Activated CD4-positive, alpha-beta memory T cell treated with anti-CD3 and anti-CD28 coated beads for 36 hours (primary cell): ENCODE measurements around the gene OTOG. TPM values are rescaled to one million over a fixed set of nuclear protein-coding genes. Genes with fewer than 3 reads are reported as not detected.

ENCODE experiments used
- CTCF ChIA-PET: fragments of 350-600 bp; sonication (Branson Sonifier 250); formaldehyde crosslinking; loops from one replicate; lab custom pipeline; 2021; ENCODE audit warnings: antibody characterized with exemption, inconsistent platforms; lab: Charles Lee
- POLR2A ChIA-PET: fragments of 350-600 bp; sonication (Branson Sonifier 250); formaldehyde crosslinking; loops from one replicate; lab custom pipeline; 2021; ENCODE audit warnings: antibody characterized with exemption; lab: Charles Lee
- DNase-seq: peaks from one replicate; pipeline ENCODE4 v3.0.0-alpha.2; 2020
- H3K27ac Mint-ChIP-seq: one replicate; pipeline ENCODE4 v1.8.0; 2021; ENCODE audit warnings: mixed read lengths
- H3K27me3 Mint-ChIP-seq: one replicate; pipeline ENCODE4 v1.8.0; 2021; ENCODE audit warnings: mixed read lengths
- H3K36me3 Mint-ChIP-seq: one replicate; pipeline ENCODE4 v1.8.0; 2021; ENCODE audit warnings: mixed read lengths
- H3K4me1 Mint-ChIP-seq: one replicate; pipeline ENCODE4 v1.8.0; 2021; ENCODE audit warnings: low read depth, mixed read lengths
- H3K4me3 Mint-ChIP-seq: one replicate; pipeline ENCODE4 v1.8.0; 2021; ENCODE audit warnings: mild to moderate bottlenecking, mixed read lengths
- H3K9me3 Mint-ChIP-seq: one replicate; pipeline ENCODE4 v1.8.0; 2021; ENCODE audit warnings: mixed read lengths
- intact Hi-C: fragments of 100-400 bp; cut with micrococcal nuclease; formaldehyde crosslinking; loops from one replicate; pipeline ENCODE4 v1.15.1; 2023
- total RNA-seq, 2 experiments: library from RNA; stranded (reverse); gene quantifications; one replicate each; pipeline ENCODE4 v1.2.3, GENCODE V29; 2021

The OTOG gene
- total RNA-seq, 2 experiments from 2014 or later = not detected

- CTCF ChIA-PET = interaction anchor here (1.1 to 1.5 kb wide), 2 partner anchors 16 to 55 kb away, joined by 4 to 5 read pairs; no protein-coding TSS in a partner anchor
- no peak overlapping the region for H3K27ac Mint-ChIP-seq
- no peaks in the 10 kb centered on the region for H3K9me3 Mint-ChIP-seq
- peaks cover 2% of the 10 kb centered on the region for H3K4me1 Mint-ChIP-seq
- DNase-seq = no peak
- H3K27me3 Mint-ChIP-seq = peaks cover 27% of the 10 kb centered on the region
- POLR2A ChIA-PET = no interaction called here
- no peak overlapping the region for H3K4me3 Mint-ChIP-seq
- no peaks in the 10 kb centered on the region for H3K36me3 Mint-ChIP-seq
- intact Hi-C loops = no loop called here
These were observed 3.4 kb upstream of the OTOG start for GRCh38 chr11:17543574-17544180.

GRCh38 chr11:17544181-17544622 is 2.9 kb upstream of the OTOG start, which contains the start of gene USH1C:
Gene USH1C (minus strand): TSS chr11:17544416. CDS start chr11:17544307, 109 bp downstream.
- Mint-ChIP-seq H3K4me1 (peaks cover 2% of the 10 kb centered on the region), H3K27ac (no peak within 1 kb of the TSS), H3K9me3 (no peaks in the 10 kb centered on the region), H3K36me3 (no peaks in the 10 kb centered on the region), H3K27me3 (peaks cover 27% of the 10 kb centered on the region), H3K4me3 (no peak within 1 kb of the TSS)
- ChIA-PET POLR2A (no interaction called here), CTCF (interaction anchor here (1.5 kb wide), 1 partner anchor 55 kb away, joined by 4 read pairs; no protein-coding TSS in a partner anchor)
- peak; percentile 45 for DNase-seq
- intact Hi-C loops = no loop called here

GRCh38 chr11:17546240-17546639 is 819 bp upstream of the OTOG start:
- intact Hi-C loops = no loop called here
- no peaks in the 10 kb centered on the region for H3K36me3 Mint-ChIP-seq
- no peak for DNase-seq
- ChIA-PET POLR2A (no interaction called here), CTCF (no interaction called here)
- peaks cover 2% of the 10 kb centered on the region for H3K4me1 Mint-ChIP-seq
- H3K4me3 Mint-ChIP-seq = no peak overlapping the region
- H3K27me3 Mint-ChIP-seq = peaks cover 27% of the 10 kb centered on the region
- H3K9me3 Mint-ChIP-seq = no peaks in the 10 kb centered on the region
- no peak overlapping the region for H3K27ac Mint-ChIP-seq

GRCh38 chr11:17547932-17548331 is 873 bp downstream of the OTOG start:
- Mint-ChIP-seq H3K36me3 (no peaks in the 10 kb centered on the region), H3K9me3 (no peaks in the 10 kb centered on the region), H3K27ac (no peak overlapping the region), H3K27me3 (peaks cover 24% of the 10 kb centered on the region), H3K4me1 (peaks cover 2% of the 10 kb centered on the region), H3K4me3 (no peak overlapping the region)
- ChIA-PET POLR2A (no interaction called here), CTCF (interaction anchor here (1.1 kb wide), 1 partner anchor 164 kb away, joined by 3 read pairs; no protein-coding TSS in a partner anchor)
- no peak for DNase-seq
- intact Hi-C loops = no loop called here

GRCh38 chr11:17548444-17548843 is 1.4 kb downstream of the OTOG start:
- DNase-seq = no peak
- CTCF ChIA-PET = interaction anchor here (1.1 to 1.4 kb wide), 2 partner anchors 20 to 165 kb away, joined by 3 to 4 read pairs; no protein-coding TSS in a partner anchor
- Mint-ChIP-seq H3K36me3 (no peaks in the 10 kb centered on the region), H3K4me3 (no peak overlapping the region), H3K27me3 (peaks cover 24% of the 10 kb centered on the region), H3K9me3 (no peaks in the 10 kb centered on the region), H3K27ac (no peak overlapping the region), H3K4me1 (peaks cover 2% of the 10 kb centered on the region)
- POLR2A ChIA-PET = no interaction called here
- intact Hi-C loops = no loop called here

GRCh38 chr11:17550450-17551346 is 3.6 kb downstream of the OTOG start:
- intact Hi-C loops = no loop called here
- H3K36me3 Mint-ChIP-seq = no peaks in the 10 kb centered on the region
- H3K4me3 Mint-ChIP-seq = no peak overlapping the region
- H3K9me3 Mint-ChIP-seq = no peaks in the 10 kb centered on the region
- CTCF ChIA-PET = interaction anchor here (1.4 kb wide), 1 partner anchor 22 kb away, joined by 3 read pairs; no protein-coding TSS in a partner anchor
- no peak overlapping the region for H3K27ac Mint-ChIP-seq
- peaks cover 19% of the 10 kb centered on the region for H3K27me3 Mint-ChIP-seq
- no peak for DNase-seq
- POLR2A ChIA-PET = no interaction called here
- H3K4me1 Mint-ChIP-seq = no peaks in the 10 kb centered on the region

- Mint-ChIP-seq H3K4me1 (no peaks in the 10 kb centered on the region), H3K36me3 (no peaks in the 10 kb centered on the region), H3K4me3 (no peak overlapping the region), H3K27me3 (peaks cover 11% of the 10 kb centered on the region), H3K27ac (no peak overlapping the region), H3K9me3 (no peaks in the 10 kb centered on the region)
- no peak for DNase-seq
- POLR2A ChIA-PET = no interaction called here
- CTCF ChIA-PET = interaction anchor here (1.4 kb wide), 1 partner anchor 23 kb away, joined by 3 read pairs; no protein-coding TSS in a partner anchor
- intact Hi-C loops = no loop called here
These were observed 4.4 kb downstream of the OTOG start for GRCh38 chr11:17551347-17552040.

- POLR2A ChIA-PET = no interaction called here
- H3K27ac Mint-ChIP-seq = no peak overlapping the region
- H3K4me1 Mint-ChIP-seq = no peaks in the 10 kb centered on the region
- H3K36me3 Mint-ChIP-seq = no peaks in the 10 kb centered on the region
- H3K4me3 Mint-ChIP-seq = no peak overlapping the region
- DNase-seq = no peak
- no peaks in the 10 kb centered on the region for H3K9me3 Mint-ChIP-seq
- intact Hi-C loops = no loop called here
- H3K27me3 Mint-ChIP-seq = peaks cover 6% of the 10 kb centered on the region
- CTCF ChIA-PET = no interaction called here
These were observed 4.9 kb downstream of the OTOG start for GRCh38 chr11:17552041-17552355.

- no peak for DNase-seq
- Mint-ChIP-seq H3K27ac (no peak overlapping the region), H3K9me3 (no peaks in the 10 kb centered on the region), H3K4me1 (no peaks in the 10 kb centered on the region), H3K4me3 (no peak overlapping the region), H3K36me3 (no peaks in the 10 kb centered on the region), H3K27me3 (peaks cover 4% of the 10 kb centered on the region)
- POLR2A ChIA-PET = no interaction called here
- CTCF ChIA-PET = interaction anchor here (1.1 kb wide), 1 partner anchor 25 kb away, joined by 3 read pairs; no protein-coding TSS in a partner anchor
- intact Hi-C loops = no loop called here
These were observed 5.6 kb downstream of the OTOG start for GRCh38 chr11:17552392-17553248.

- no peak overlapping the region for H3K4me3 Mint-ChIP-seq
- H3K27ac Mint-ChIP-seq = no peak overlapping the region
- no peak for DNase-seq
- CTCF ChIA-PET = interaction anchor here (1.1 kb wide), 1 partner anchor 25 kb away, joined by 3 read pairs; no protein-coding TSS in a partner anchor
- peaks cover 4% of the 10 kb centered on the region for H3K27me3 Mint-ChIP-seq
- no peaks in the 10 kb centered on the region for H3K9me3 Mint-ChIP-seq
- H3K4me1 Mint-ChIP-seq = no peaks in the 10 kb centered on the region
- intact Hi-C loops = no loop called here
- POLR2A ChIA-PET = no interaction called here
- H3K36me3 Mint-ChIP-seq = no peaks in the 10 kb centered on the region
These were observed 6.1 kb downstream of the OTOG start for GRCh38 chr11:17553249-17553546.

GRCh38 chr11:17554487-17554886 is 7.4 kb downstream of the OTOG start:
- H3K4me1 Mint-ChIP-seq = no peaks in the 10 kb centered on the region
- CTCF ChIA-PET = no interaction called here
- H3K27ac Mint-ChIP-seq = no peak overlapping the region
- no peak for DNase-seq
- POLR2A ChIA-PET = no interaction called here
- intact Hi-C loops = no loop called here
- peaks cover 6% of the 10 kb centered on the region for H3K27me3 Mint-ChIP-seq
- no peak overlapping the region for H3K4me3 Mint-ChIP-seq
- no peaks in the 10 kb centered on the region for H3K9me3 Mint-ChIP-seq
- no peaks in the 10 kb centered on the region for H3K36me3 Mint-ChIP-seq
